Upper lobe of left lung (tissue), 6 donors: ENCODE data around the gene THOC6. TPM values are rescaled to one million over a fixed set of nuclear protein-coding genes. Genes with fewer than 3 reads are reported as not detected.
"Not testable (repeated sequence)": the region's sequence is repeated elsewhere in the genome, so short reads cannot be mapped to it uniquely, and the experiment has no call there.

ENCODE experiments used
- ATAC-seq, 2 donors: fragments of 200-7000 bp; cut with Tn5 transposase; one replicate each; pipeline ENCODE4 v1.9.1; 2022; ENCODE audit warnings: mild to moderate bottlenecking in 2 of 2, moderate library complexity in 2 of 2; ENCODE audit not compliant: low FRiP score in 2 of 2
- DNase-seq, 2 donors: peaks; one replicate each; pipeline ENCODE4 v3.0.0-alpha.2; 2019 to 2020
- H3K27ac ChIP-seq, 4 donors: fragments of 200-600 bp; sonication (generic); one replicate each; pipeline ENCODE4 v1.5.1; 2016 to 2019
- H3K27me3 ChIP-seq, 4 donors: fragments of 200-600 bp; sonication (generic); one replicate each; pipeline ENCODE4 v1.5.1; 2017 to 2019
- H3K36me3 ChIP-seq, 4 donors: fragments of 200-600 bp; sonication (generic); one replicate each; pipeline ENCODE4 v1.5.1; 2016 to 2019
- H3K4me1 ChIP-seq, 4 donors: fragments of 200-600 bp; sonication (generic); one replicate each; pipeline ENCODE4 v1.5.1; 2018 to 2019
- H3K4me3 ChIP-seq, 4 donors: fragments of 200-600 bp; sonication (generic); one replicate each; pipeline ENCODE4 v1.5.1; 2017 to 2019; ENCODE audit warnings: mild to moderate bottlenecking in 2 of 4, moderate library complexity in 1 of 4
- H3K9me3 ChIP-seq, 4 donors: fragments of 200-600 bp; sonication (generic); one replicate each; pipeline ENCODE4 v1.5.1; 2018 to 2019
- EP300 ChIP-seq, 4 donors: sonication (generic); formaldehyde crosslinking; IDR thresholded peaks; one replicate each; pipeline ENCODE4 v1.5.1; 2017; ENCODE audit warnings: antibody characterized with exemption in 4 of 4, control low read depth in 2 of 4
- POLR2A ChIP-seq, 4 donors: fragments of 450-650 bp; IDR thresholded peaks; one replicate each; pipeline ENCODE4 v1.5.1; 2016 to 2017; ENCODE audit warnings: antibody characterized with exemption in 4 of 4, mild to moderate bottlenecking in 2 of 4
- POLR2AphosphoS5 ChIP-seq, 2 donors: sonication (generic); formaldehyde crosslinking; IDR thresholded peaks; one replicate each; pipeline ENCODE4 v1.5.1; 2017; ENCODE audit warnings: antibody characterized with exemption in 2 of 2
- WGBS, 2 donors: methylation state at CpG; one replicate each; pipeline ENCODE4 v1.1.5; 2017 to 2018; 5-methylcytosine and 5-hydroxymethylcytosine counted together
- total RNA-seq, 6 donors: library from RNA; depleted of rRNA in 4 of 6; stranded (reverse); fragments of >200 nt in 4 of 6; gene quantifications; one replicate each; pipeline versions ENCODE4 v1.1.0 to v1.2.1, GENCODE V29; 2016 to 2021
- TF ChIP-seq, protein P1 (sequence below), 6 experiments: fragments of 450-650 bp in 4 of 6; fragments of 200-600 bp in 2 of 6; sonication (generic) in 2 of 6; IDR thresholded peaks; one replicate each; pipeline ENCODE4 v1.5.1; 2016 to 2019; ENCODE audit warnings: antibody characterized with exemption in 6 of 6
- donor health status: DM: no; HTN: no; CAD: no; lungs with moderate emphysema.
- donor health status: DM: no; HTN: yes; CAD: no; lungs with severe emphysema.

Gene THOC6
- total RNA-seq, 6 donors from 2014 or later: 18.5 to 40.8 (median 33.1) TPM

DNA sequence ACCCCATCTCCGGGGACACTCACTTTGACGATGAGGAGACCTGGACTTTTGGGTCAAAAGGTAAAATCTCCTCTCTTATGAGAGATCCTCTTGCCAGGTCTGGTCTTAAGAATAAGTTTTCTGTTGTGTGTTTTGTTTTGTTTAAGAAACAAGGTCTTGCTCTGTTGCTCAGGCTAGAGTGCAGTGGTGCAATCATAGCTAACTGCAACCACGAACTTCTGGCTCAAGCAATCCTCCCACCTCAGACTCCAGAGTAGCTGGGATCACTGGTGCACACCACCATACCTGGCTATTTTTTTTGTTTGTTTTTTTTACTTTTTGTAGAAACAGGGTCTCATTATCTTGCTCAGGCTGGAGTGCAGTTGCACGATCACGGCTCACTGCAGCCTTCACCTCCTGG is 26.7 kb downstream of the THOC6 start:
- WGBS, 2 donors: 69 to 81% methylated on average over 5 of the region's 5 CpGs
- H3K36me3 ChIP-seq: no peaks in the 10 kb centered on the region
- DNase-seq: no peak
- TF ChIP-seq POLR2AphosphoS5 (IDR thresholded peaks at IDR 0.05) (no peak), POLR2A (IDR thresholded peaks at IDR 0.05) (no peak), EP300 (IDR thresholded peaks at IDR 0.05) (no peak)
- TF ChIP-seq, protein P1, sequence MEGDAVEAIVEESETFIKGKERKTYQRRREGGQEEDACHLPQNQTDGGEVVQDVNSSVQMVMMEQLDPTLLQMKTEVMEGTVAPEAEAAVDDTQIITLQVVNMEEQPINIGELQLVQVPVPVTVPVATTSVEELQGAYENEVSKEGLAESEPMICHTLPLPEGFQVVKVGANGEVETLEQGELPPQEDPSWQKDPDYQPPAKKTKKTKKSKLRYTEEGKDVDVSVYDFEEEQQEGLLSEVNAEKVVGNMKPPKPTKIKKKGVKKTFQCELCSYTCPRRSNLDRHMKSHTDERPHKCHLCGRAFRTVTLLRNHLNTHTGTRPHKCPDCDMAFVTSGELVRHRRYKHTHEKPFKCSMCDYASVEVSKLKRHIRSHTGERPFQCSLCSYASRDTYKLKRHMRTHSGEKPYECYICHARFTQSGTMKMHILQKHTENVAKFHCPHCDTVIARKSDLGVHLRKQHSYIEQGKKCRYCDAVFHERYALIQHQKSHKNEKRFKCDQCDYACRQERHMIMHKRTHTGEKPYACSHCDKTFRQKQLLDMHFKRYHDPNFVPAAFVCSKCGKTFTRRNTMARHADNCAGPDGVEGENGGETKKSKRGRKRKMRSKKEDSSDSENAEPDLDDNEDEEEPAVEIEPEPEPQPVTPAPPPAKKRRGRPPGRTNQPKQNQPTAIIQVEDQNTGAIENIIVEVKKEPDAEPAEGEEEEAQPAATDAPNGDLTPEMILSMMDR (IDR thresholded peaks at IDR 0.05): no peak
- no peaks in the 10 kb centered on the region for H3K9me3 ChIP-seq
- H3K27ac ChIP-seq: peak overlapping the region; percentile 59 to 85 (median 70)
- peaks cover 17 to 39% (median 24%) of the 10 kb centered on the region in 4 donors for H3K4me1 ChIP-seq
- no peak for ATAC-seq
- H3K4me3 ChIP-seq: no peak overlapping the region
- peaks cover 0 to 22% (median 19%) of the 10 kb centered on the region in 4 donors for H3K27me3 ChIP-seq

DNA sequence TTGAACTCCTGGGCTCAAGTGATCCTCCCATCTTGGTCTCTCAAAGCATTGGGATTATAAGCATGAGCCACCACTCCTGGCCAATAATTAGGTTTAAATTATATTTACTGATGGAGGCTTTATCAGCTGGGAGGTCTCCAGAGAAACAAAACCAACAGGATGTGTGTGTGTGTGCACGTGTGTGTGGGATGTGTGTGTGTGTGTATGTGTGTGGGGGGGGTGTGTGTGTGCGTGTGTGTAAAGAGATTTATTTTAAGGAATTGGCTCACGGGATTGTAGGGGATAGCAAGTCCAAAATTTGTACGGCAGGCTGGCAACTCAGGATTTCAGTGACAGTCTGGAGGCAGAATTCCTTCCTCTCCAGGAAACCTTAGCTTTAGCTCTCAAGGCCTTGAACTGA is 27.2 kb downstream of the THOC6 start:
- peaks cover 12 to 36% (median 20%) of the 10 kb centered on the region in 4 donors for H3K4me1 ChIP-seq
- H3K4me3 ChIP-seq: no peak overlapping the region
- no peaks in the 10 kb centered on the region for H3K9me3 ChIP-seq
- 16 to 38% methylated on average over 4 of the region's 4 CpGs for WGBS, 2 donors
- peaks cover 0 to 17% (median 15%) of the 10 kb centered on the region in 4 donors for H3K27me3 ChIP-seq
- TF ChIP-seq EP300 (IDR thresholded peaks at IDR 0.05) (no peak), POLR2AphosphoS5 (IDR thresholded peaks at IDR 0.05) (no peak), POLR2A (IDR thresholded peaks at IDR 0.05) (no peak)
- TF ChIP-seq, protein P1 (IDR thresholded peaks at IDR 0.05): no peak
- H3K36me3 ChIP-seq: no peaks in the 10 kb centered on the region
- ATAC-seq: no peak
- H3K27ac ChIP-seq: peak overlapping the region; percentile 59 to 85 (median 70)
- DNase-seq: no peak

DNA sequence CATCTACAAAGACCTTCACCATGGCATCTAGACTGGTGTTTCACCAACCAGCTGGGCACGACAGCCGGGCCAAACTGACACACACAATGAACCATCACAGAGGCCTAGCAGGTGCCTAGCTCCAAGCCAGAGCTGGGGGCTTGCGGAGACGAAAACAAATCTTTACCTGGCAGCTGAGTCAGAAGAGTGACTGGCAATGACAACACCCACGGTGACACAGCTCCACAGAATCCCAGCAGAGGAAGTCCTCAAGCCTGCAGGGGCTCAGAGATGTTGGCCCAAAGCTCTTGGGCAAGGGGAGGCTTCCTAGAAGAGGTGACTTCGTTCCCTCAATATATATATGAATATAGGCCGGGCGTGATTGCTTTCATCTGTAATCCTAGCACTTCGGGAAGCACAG is 27.7 kb downstream of the THOC6 start:
- H3K36me3 ChIP-seq: no peaks in the 10 kb centered on the region
- H3K4me3 ChIP-seq: no peak overlapping the region
- H3K9me3 ChIP-seq: no peaks in the 10 kb centered on the region
- peak in 1 of 2 donors; percentile 25 for TF ChIP-seq POLR2AphosphoS5 (IDR thresholded peaks at IDR 0.05)
- TF ChIP-seq EP300 (IDR thresholded peaks at IDR 0.05): no peak
- peak overlapping the region; percentile 59 to 85 (median 70) for H3K27ac ChIP-seq
- WGBS, 2 donors: 47 to 78% methylated on average over 9 of the region's 9 CpGs
- ATAC-seq (no peak), DNase-seq (peak in 1 of 2 donors; percentile 67)
- H3K4me1 ChIP-seq: peaks cover 7 to 31% (median 15%) of the 10 kb centered on the region in 4 donors
- H3K27me3 ChIP-seq: peaks cover 0 to 12% (median 10%) of the 10 kb centered on the region in 4 donors

DNA sequence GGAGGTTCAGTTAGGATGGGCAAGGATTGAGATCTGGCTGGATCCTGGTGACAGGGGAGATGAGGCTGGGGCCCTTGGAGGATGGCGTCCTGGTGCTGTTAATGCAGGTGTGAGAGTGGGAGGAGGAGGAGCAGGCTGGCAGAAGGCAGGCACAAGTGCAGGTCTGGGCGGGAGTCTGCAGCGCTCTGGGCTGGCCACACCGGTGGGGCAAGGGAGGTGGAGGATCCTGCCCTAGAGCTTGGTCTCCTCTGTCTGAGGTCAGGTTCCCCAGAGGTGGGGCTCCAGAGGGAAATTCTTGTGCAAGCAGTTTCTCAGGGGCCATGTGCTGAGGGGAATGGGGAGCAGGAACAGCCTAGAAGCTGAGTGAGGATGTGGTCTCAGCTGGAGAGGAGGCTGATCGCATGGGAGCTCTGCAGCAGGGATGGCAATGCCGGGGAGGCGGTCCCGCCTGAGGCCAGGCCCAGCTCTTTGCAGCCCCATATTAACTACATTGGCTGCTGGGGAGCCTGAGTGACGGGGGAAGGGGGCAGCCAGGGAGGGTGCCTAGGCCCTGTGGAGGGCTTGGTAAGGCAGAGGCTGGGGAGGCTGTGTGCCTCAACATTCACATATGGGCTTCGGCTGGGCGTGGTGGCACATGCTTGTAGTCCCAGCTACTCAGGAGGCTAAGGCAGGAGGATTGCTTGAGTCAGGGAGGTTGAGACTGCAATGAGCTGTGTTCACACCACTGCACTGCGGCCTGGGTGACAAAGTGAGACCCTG is 28.9 kb downstream of the THOC6 start:
- 77 to 85% methylated on average over 6 to 10 of the region's 12 CpGs for WGBS, 2 donors
- ATAC-seq: peak; percentile 20 to 41

DNA sequence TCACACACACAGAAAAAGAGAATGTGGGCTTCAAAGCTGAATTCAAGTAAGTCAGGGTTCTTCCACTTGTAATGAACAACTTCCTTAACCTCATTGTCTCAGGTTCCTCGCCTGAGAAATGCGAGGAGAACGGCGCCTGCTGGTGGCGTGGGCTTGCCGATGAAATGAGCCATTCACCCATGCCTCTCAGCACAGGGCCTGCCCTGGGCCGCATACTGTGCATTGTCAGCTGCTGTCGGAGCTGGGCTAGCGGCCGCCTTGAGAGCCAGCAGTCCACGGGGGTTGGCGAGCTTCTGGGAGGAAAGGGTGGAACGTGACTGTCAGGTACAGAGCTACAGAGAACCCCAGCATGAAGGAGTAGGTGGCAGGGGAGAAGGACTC is 29.5 kb downstream of the THOC6 start:
- ATAC-seq, H3K9me3 ChIP-seq: not testable (repeated sequence)

More for the DNA sequence above, 28.9 kb downstream of the THOC6 start:
- H3K9me3 ChIP-seq, H3K4me3 ChIP-seq, H3K36me3 ChIP-seq, DNase-seq, H3K27me3 ChIP-seq: not testable (repeated sequence)
- Histone ChIP-seq H3K4me1 (peaks cover 4 to 28% (median 7%) of the 10 kb centered on the region in 4 donors), H3K27ac (peak overlapping the region in 3 of 4 donors; percentile 19 to 85 (median 48))

DNA sequence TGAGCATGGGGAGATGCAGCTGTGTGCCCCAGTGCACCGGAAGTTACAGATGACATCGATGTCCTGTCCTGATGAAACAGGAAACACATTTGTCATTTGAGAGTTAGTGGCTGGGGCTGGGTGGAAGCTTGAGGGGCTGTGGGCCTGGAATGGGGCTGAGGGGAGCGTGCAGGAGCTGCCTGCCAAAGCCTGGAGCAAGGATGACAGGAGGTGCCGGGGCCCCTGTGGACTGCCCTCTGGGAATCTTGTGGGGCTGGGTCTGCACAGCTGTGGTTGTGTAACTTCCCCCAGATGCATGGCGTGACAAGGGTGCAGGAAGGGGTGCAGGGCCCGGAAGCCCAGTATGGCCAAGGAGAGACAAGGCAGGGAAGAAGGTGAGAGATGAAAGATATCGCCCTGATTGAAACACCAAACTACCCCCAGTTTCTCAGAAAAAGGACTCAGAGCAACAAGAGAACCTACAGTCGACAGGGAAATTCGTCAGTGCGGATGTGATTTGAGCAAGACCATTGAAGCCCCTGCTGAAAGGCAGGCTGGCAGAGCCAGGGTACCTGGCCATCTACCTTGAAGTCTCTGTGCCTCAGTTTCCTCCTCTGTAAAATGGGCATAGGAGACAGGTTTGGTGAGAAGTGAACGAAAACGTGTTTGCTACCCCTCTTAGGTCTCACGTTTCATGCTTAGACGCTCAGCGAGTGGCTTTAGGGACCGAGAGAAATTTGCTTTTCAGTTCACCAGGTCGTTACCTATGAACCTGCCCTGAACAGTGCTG is 31.3 kb downstream of the THOC6 start:
- peak in 1 of 2 donors; percentile 45 for DNase-seq
- Histone ChIP-seq H3K9me3 (no peaks in the 10 kb centered on the region), H3K27ac (peak overlapping the region in 3 of 4 donors; percentile 10 to 67 (median 61)), H3K36me3 (no peaks in the 10 kb centered on the region), H3K27me3 (no peaks in the 10 kb centered on the region), H3K4me1 (peaks cover 15 to 40% (median 24%) of the 10 kb centered on the region in 4 donors), H3K4me3 (no peak overlapping the region)
- 63 to 72% methylated on average over 16 to 17 of the region's 17 CpGs for WGBS, 2 donors
- ATAC-seq: no peak
- TF ChIP-seq, protein P1 (IDR thresholded peaks at IDR 0.05): no peak
- TF ChIP-seq POLR2AphosphoS5 (IDR thresholded peaks at IDR 0.05) (no peak), EP300 (IDR thresholded peaks at IDR 0.05) (no peak), POLR2A (IDR thresholded peaks at IDR 0.05) (no peak)

More for the DNA sequence above, 29.5 kb downstream of the THOC6 start:
- H3K4me3 ChIP-seq, H3K36me3 ChIP-seq, DNase-seq, H3K27me3 ChIP-seq: not testable (repeated sequence)
- 76 to 81% methylated on average over 6 to 9 of the region's 13 CpGs for WGBS, 2 donors
- H3K27ac ChIP-seq: peak overlapping the region in 2 of 4 donors; percentile 19 to 85
- H3K4me1 ChIP-seq: peaks cover 9 to 34% (median 12%) of the 10 kb centered on the region in 4 donors

DNA sequence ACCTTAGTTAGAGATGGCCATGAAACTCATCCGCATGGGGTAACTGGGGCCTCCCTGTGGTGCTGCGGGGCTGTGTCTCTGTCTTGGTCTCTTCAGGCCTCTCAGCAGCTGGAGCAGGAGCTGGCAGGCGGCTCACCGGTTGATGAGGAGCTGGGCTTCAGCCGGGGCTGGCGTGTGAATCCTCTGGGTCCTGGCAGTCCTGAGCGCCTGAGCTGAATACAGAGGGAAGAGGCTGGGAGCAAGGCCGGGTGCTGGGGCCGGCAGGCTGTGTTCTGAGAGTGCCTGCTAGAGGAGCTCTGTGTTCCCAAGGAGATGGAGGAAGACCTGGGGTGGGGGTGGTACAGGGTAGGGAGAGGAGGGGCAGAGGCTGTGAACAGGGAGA is 31.9 kb downstream of the THOC6 start:
- WGBS, 2 donors: 78 to 79% methylated on average over 8 to 9 of the region's 9 CpGs
- not testable (repeated sequence) for DNase-seq, H3K4me3 ChIP-seq, H3K36me3 ChIP-seq, ATAC-seq, H3K9me3 ChIP-seq, H3K27me3 ChIP-seq
- Histone ChIP-seq H3K4me1 (peaks cover 20 to 40% (median 27%) of the 10 kb centered on the region in 4 donors), H3K27ac (peak overlapping the region in 3 of 4 donors; percentile 10 to 67 (median 61))
